ENCODE data around the gene C5.

C5 gene

DNA sequence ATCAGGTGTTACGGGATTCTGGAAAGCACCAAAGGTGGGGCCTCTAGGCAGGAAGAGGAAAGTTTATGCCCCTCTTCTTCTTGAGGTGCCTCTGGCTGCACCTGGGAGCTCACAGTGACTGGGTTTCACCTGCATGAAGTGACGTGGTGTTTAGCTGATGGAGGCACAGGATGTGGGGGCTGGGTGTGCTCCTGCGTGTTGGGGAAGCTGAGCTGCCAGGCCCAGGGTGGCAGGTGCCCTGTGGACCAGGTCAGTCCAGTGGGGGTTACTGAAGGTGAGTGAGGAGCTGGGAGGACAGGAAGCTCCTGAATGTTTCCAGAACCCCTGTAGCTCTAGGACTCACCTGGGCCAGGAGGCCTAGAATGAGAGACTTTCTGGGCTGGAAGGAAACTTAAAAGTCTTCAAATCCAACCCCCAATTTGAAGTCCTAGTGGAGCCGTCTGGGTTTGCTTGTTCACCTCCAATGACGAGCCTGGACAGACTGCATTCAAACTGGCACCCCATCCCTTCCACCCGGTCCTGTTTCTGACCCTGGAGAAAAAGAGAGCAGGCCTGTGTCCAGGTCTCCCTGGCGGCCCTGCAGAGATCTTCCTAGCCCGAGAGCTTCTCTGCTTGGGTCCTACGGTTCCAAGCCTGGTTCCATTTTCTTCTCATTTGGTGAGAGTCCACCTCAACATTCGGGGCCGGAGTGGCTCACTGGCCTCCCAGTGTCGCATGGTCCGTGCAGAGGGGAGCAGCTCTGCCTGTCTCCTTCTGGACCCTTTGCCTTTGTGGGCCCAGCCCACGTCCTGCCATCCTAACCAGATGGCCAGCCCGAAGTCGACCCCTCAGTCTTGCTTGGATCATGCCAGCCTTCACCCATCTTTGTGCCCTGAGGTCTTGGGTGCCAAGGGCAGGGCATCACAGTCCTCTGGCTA lies 145.8 kb downstream of the C5 start:
- DNase-seq = no peak

DNA sequence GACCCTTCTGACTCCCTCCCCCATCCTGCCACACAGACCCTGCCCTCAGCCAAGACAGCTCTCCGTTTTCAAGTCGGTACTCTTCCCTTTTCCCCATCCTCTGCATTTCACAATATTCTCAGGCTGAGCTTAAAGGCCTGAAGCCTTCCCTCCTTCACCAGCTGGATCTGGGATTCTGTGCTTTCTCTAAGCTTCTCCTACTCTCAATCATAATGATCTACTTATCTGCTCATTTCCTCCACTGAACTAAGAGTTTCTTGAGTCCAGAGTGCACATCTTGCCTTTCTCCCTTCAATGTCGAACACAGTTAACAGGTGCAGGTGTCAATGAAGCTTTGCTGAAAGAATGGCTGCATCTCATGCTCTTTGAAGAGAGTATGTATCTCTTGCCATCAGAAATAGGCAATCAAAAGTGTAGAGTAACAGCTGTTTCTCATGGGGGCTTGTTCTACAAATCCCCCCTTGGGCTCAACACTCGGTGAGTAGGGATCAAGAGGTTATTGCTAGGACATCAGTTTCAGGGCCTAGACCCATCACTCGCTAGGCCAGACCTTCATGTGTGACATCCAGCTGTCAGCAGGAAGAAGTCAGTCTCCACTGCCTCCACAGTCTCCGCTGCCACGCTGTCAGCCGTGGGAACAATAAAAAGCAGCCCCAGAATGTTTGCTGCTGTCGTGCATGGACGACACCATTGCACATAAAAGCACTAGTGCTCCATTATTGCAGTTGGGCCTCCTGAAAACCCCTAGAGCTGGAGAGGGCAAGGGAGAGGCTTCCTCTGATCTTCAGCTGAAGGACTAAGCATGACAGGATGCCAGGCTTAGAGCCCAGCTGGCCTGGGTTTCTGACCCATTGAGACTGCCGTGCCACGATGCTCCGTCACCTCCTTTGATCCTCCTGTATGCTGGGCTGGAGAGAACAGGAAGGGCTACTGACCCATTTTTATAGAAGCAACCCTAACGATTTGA lies 147.2 kb downstream of the C5 start:
- DNase-seq = no peak
